ENCODE measurements around the gene ATXN1.

ATXN1 gene

GRCh38 chr6:16335176-16335575 lies 426.1 kb downstream of the ATXN1 start:
- H3K4me3 ChIP-seq (ENCODE audit: low read depth, low read length), result no peak overlapping the region
- TF ChIP-seq CTCF (IDR thresholded peaks at IDR 0.05; ENCODE audit: borderline replicate concordance, insufficient read depth, low read depth, low read length), result no peak

- no peak overlapping the region for H3K4me3 ChIP-seq (ENCODE audit: low read depth, low read length)
- no peak for TF ChIP-seq CTCF (IDR thresholded peaks at IDR 0.05; ENCODE audit: borderline replicate concordance, insufficient read depth, low read depth, low read length)
Measured at GRCh38 chr6:16334671-16335070, 426.6 kb downstream of the ATXN1 start.

GRCh38 chr6:16333580-16333979 lies 427.7 kb downstream of the ATXN1 start:
- no peak overlapping the region for H3K4me3 ChIP-seq (ENCODE audit: low read depth, low read length)
- no peak for TF ChIP-seq CTCF (IDR thresholded peaks at IDR 0.05; ENCODE audit: borderline replicate concordance, insufficient read depth, low read depth, low read length)

GRCh38 chr6:16332175-16332542 lies 429.1 kb downstream of the ATXN1 start:
- no peak overlapping the region for H3K4me3 ChIP-seq (ENCODE audit: low read depth, low read length)
- TF ChIP-seq CTCF (IDR thresholded peaks at IDR 0.05; ENCODE audit: borderline replicate concordance, insufficient read depth, low read depth, low read length), result peak; percentile 63; the same call in 1 of the 2 replicates

- peak; percentile 82 for TF ChIP-seq CTCF (IDR thresholded peaks at IDR 0.05; ENCODE audit: borderline replicate concordance, insufficient read depth, low read depth, low read length)
- H3K4me3 ChIP-seq (ENCODE audit: low read depth, low read length), result no peak overlapping the region
Measured at GRCh38 chr6:16331384-16332174, 429.7 kb downstream of the ATXN1 start.

GRCh38 chr6:16329233-16329632 lies 432.0 kb downstream of the ATXN1 start:
- no peak for TF ChIP-seq CTCF (IDR thresholded peaks at IDR 0.05; ENCODE audit: borderline replicate concordance, insufficient read depth, low read depth, low read length)
- H3K4me3 ChIP-seq (ENCODE audit: low read depth, low read length), result no peak overlapping the region

GRCh38 chr6:16327777-16328325 lies 433.4 kb downstream of the ATXN1 start:
- H3K4me3 ChIP-seq (ENCODE audit: low read depth, low read length), result no peak overlapping the region
- TF ChIP-seq CTCF (IDR thresholded peaks at IDR 0.05; ENCODE audit: borderline replicate concordance, insufficient read depth, low read depth, low read length), result no peak

Measured in GM12875 (cell line).